A673 (cell line): ENCODE results near the gene REV1. TPM values are rescaled to one million over a fixed set of nuclear protein-coding genes. Genes with fewer than 3 reads are reported as not detected.

Experiments
- BruUV-seq: library from RNA; stranded (reverse); fragments of 400-500 nt; replicated peaks from 2 replicates; lab custom pipeline; 2021; lab: Mats Ljungman, UMichigan
- CTCF ChIA-PET: fragments of 300-600 bp; sonication (Branson Sonifier 250); formaldehyde crosslinking; loops from one replicate; lab custom pipeline; 2022; ENCODE audit warnings: antibody characterized with exemption; lab: Charles Lee
- POLR2A ChIA-PET: fragments of 300-600 bp; sonication (Branson Sonifier 250); formaldehyde crosslinking; loops from one replicate; lab custom pipeline; 2022; ENCODE audit warnings: antibody characterized with exemption; ENCODE audit not compliant: low non-redundant PET; lab: Charles Lee
- DNase-seq: peaks from one replicate; pipeline ENCODE4 v3.0.0-alpha.2; 2015; ENCODE audit warnings: low spot score
- H3K27ac ChIP-seq: fragments of 200-600 bp; sonication (generic); 2 replicates; pipeline ENCODE4 v1.5.1; 2016; ENCODE audit warnings: mixed run types, low read depth, mild to moderate bottlenecking, mixed read lengths, antibody characterized with exemption, low read length; ENCODE audit not compliant: poor library complexity, severe bottlenecking
- H3K27me3 ChIP-seq: fragments of 200-600 bp; sonication (generic); replicated peaks from 2 replicates; pipeline ENCODE4 v1.6.1; 2017; ENCODE audit warnings: mixed run types, low read depth, mild to moderate bottlenecking, mixed read lengths, antibody characterized with exemption, low read length; ENCODE audit not compliant: insufficient read depth, poor library complexity
- H3K36me3 ChIP-seq: fragments of 200-600 bp; sonication (generic); 2 replicates; pipeline ENCODE4 v1.6.1; 2016; ENCODE audit warnings: mixed run types, mild to moderate bottlenecking, mixed read lengths, antibody characterized with exemption, low read length; ENCODE audit not compliant: insufficient read depth, poor library complexity, severe bottlenecking
- H3K4me1 ChIP-seq: fragments of 200-600 bp; sonication (generic); 2 replicates; pipeline ENCODE4 v1.6.1; 2017; ENCODE audit warnings: mixed run types, mild to moderate bottlenecking, mixed read lengths, antibody characterized with exemption, low read length; ENCODE audit not compliant: insufficient read depth, poor library complexity, severe bottlenecking
- H3K4me3 ChIP-seq: fragments of 200-600 bp; sonication (generic); 2 replicates; pipeline ENCODE4 v1.5.1; 2016; ENCODE audit warnings: low read depth, mixed run types, mild to moderate bottlenecking, mixed read lengths, low read length; ENCODE audit not compliant: poor library complexity, severe bottlenecking
- H3K9me3 ChIP-seq: fragments of 200-600 bp; sonication (generic); 2 replicates; pipeline ENCODE4 v1.6.1; 2016; ENCODE audit warnings: mixed run types, low read depth, mild to moderate bottlenecking, mixed read lengths, antibody characterized with exemption, low read length; ENCODE audit not compliant: poor library complexity, severe bottlenecking
- CTCF ChIP-seq: fragments of 300-800, 200-600 bp; sonication (generic); conservative IDR thresholded peaks from 2 replicates; pipeline ENCODE4 v1.5.1; 2017; ENCODE audit warnings: low read depth, mild to moderate bottlenecking, antibody characterized with exemption, low read length, moderate library complexity, mixed read lengths
- EZH2 ChIP-seq: fragments of 200-600 bp; sonication (generic); IDR thresholded peaks from 2 replicates; pipeline ENCODE4 v1.6.1; 2017; ENCODE audit warnings: borderline replicate concordance, low read depth, mild to moderate bottlenecking, mixed read lengths, antibody characterized with exemption, low read length; ENCODE audit not compliant: poor library complexity, severe bottlenecking
- intact Hi-C: fragments of 100-400 bp; cut with micrococcal nuclease; formaldehyde crosslinking; loops from one replicate; pipeline ENCODE4 v1.10.0; 2022; ENCODE audit not compliant: unreplicated experiment
- total RNA-seq: library from RNA; stranded (reverse); gene quantifications from 2 replicates; pipeline ENCODE4 v1.2.3, GENCODE V29; 2021

The REV1 gene
- total RNA-seq, 1 experiment from 2014 or later: 38.1 TPM

- Histone ChIP-seq H3K27me3 (no peaks in the 10 kb centered on the region), H3K27ac (no peak overlapping the region), H3K4me3 (no peak overlapping the region), H3K9me3 (no peaks in the 10 kb centered on the region), H3K36me3 (peaks cover 44% of the 10 kb centered on the region), H3K4me1 (no peaks in the 10 kb centered on the region)
- intact Hi-C loops: no loop called here
- no peak for DNase-seq
- ChIA-PET CTCF (no interaction called here), POLR2A (no interaction called here)
- TF ChIP-seq CTCF: no peak
- no peak for TF ChIP-seq EZH2
- BruUV-seq: no TSS peak
These were observed 103.8 kb downstream of the REV1 start for GRCh38 chr2:99386011-99386410.

DNA sequence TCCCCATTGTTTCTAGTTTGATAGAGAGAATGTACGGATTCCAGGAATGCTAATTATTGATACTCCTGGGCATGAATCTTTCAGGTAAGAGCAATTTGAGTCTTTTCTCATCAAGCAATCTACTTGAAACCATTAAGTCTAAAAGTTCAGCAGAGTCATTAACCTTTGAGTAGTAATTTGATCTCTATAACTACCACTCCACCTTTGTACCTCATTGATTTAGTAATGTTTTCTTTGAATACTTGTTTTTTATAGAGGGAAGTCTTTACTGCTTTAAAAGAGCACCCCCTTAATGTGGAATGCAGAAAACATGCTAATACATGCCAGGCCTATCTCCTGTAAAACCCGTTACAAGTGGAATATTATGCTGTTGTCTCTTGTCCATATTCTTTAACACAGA is 107.7 kb downstream of the REV1 start:
- TF ChIP-seq EZH2 (no peak), CTCF (no peak)
- peaks cover 6% of the 10 kb centered on the region for H3K4me1 ChIP-seq
- intact Hi-C loops: no loop called here
- DNase-seq: no peak
- CTCF ChIA-PET: no interaction called here
- POLR2A ChIA-PET: no interaction called here
- H3K36me3 ChIP-seq: peaks cover 57% of the 10 kb centered on the region
- H3K9me3 ChIP-seq: no peaks in the 10 kb centered on the region
- H3K27me3 ChIP-seq: no peaks in the 10 kb centered on the region
- no peak overlapping the region for H3K27ac ChIP-seq
- H3K4me3 ChIP-seq: no peak overlapping the region
- BruUV-seq: no TSS peak

- ChIA-PET CTCF (no interaction called here), POLR2A (no interaction called here)
- peak; percentile 27 for DNase-seq
- H3K9me3 ChIP-seq: no peaks in the 10 kb centered on the region
- intact Hi-C loops: no loop called here
- peaks cover 6% of the 10 kb centered on the region for H3K4me1 ChIP-seq
- TF ChIP-seq EZH2: no peak
- no peak for TF ChIP-seq CTCF
- BruUV-seq: no TSS peak
- no peaks in the 10 kb centered on the region for H3K27me3 ChIP-seq
- H3K4me3 ChIP-seq: no peak overlapping the region
- H3K27ac ChIP-seq: no peak overlapping the region
- H3K36me3 ChIP-seq: peaks cover 70% of the 10 kb centered on the region
These were observed 109.3 kb downstream of the REV1 start for GRCh38 chr2:99380376-99381010.
